Spleen (tissue), 7 donors: ENCODE measurements around the gene CCDC197.

Experiments
- POLR2AphosphoS5 ChIP-seq, 3 donors: sonication (generic); formaldehyde crosslinking; IDR thresholded peaks; one replicate each; pipeline ENCODE4 v1.5.1; 2017; ENCODE audit warnings: antibody characterized with exemption in 3 of 3
- TF ChIP-seq, protein P1 (sequence below), 11 experiments: fragments of 200-600 bp in 7 of 11; fragments of 450-650 bp in 4 of 11; sonication (generic) in 4 of 11; IDR thresholded peaks in 8 of 11; conservative IDR thresholded peaks in 3 of 11; 1 replicate in 7 of 11; 2 replicates in 4 of 11; pipeline versions ENCODE4 v1.4.0 to v1.8.0; 2016 to 2021; ENCODE audit warnings: antibody characterized with exemption in 11 of 11, inconsistent platforms in 4 of 11, mild to moderate bottlenecking in 1 of 11
- donor health status: DM: no; HTN: no; CAD: no; lungs with moderate emphysema.
- donor health status: DM: no; HTN: no; CAD: no.
- donor health status: DM: no; HTN: no; CAD: no.

DNA sequence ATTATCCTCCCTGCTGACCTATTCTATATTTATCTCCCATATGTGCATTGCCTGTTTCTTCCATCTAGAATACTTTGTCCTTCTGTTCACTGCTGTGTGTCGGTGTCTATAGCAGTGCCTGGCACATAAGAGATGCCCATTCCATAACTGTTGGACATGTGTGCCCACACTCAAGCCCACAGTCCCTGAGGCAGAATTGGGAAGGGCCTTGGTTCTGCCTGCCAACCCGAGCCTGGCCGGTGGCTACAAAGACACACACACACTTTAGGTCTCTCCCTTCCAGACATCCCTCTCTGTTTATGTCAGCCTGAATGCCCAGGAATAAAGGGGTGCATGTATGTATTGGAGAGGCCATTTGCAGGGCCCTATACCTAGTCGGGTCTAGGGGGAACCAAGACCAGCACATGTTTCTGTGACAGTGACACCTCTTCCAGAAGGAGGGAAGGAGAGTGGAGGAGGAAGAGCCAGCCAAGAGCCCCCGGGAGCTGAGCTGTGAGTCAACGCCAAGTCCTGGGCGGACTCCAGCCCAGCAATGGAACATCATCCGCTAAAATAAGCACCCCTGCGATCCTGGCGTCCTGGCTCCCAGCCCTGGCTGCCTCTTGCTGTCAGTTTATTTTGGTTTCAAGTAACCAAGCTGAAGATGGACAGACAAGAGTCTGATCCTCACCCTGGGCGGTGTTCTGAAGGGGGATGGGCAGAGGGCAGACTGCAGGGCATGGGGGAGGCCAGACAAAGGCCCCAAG, 16.5 kb upstream of the CCDC197 start:
- TF ChIP-seq, protein P1, sequence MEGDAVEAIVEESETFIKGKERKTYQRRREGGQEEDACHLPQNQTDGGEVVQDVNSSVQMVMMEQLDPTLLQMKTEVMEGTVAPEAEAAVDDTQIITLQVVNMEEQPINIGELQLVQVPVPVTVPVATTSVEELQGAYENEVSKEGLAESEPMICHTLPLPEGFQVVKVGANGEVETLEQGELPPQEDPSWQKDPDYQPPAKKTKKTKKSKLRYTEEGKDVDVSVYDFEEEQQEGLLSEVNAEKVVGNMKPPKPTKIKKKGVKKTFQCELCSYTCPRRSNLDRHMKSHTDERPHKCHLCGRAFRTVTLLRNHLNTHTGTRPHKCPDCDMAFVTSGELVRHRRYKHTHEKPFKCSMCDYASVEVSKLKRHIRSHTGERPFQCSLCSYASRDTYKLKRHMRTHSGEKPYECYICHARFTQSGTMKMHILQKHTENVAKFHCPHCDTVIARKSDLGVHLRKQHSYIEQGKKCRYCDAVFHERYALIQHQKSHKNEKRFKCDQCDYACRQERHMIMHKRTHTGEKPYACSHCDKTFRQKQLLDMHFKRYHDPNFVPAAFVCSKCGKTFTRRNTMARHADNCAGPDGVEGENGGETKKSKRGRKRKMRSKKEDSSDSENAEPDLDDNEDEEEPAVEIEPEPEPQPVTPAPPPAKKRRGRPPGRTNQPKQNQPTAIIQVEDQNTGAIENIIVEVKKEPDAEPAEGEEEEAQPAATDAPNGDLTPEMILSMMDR (IDR thresholded peaks at IDR 0.05 in 8 of 11, conservative IDR thresholded peaks at IDR 0.05 in 3 of 11) = no peak
- no peak for TF ChIP-seq POLR2AphosphoS5 (IDR thresholded peaks at IDR 0.05)
